ENCODE measurements around the gene YY2. TPM values are rescaled to one million over a fixed set of nuclear protein-coding genes. Genes with fewer than 3 reads are reported as not detected.

Gene YY2
- total RNA-seq, 2 donors from 2014 or later = 1.5 to 4.2 TPM

- ATAC-seq (ENCODE audit: insufficient number of reproducible peaks, low FRiP score, low read depth) (no peak), DNase-seq (ENCODE audit: low spot score) (no peak)
- Histone ChIP-seq H3K4me1 (ENCODE audit: control insufficient read depth in 1 of 2, low read depth in 2 of 2) (no peaks in the 10 kb centered on the region), H3K9me3 (no peaks in the 10 kb centered on the region), H3K27ac (no peak overlapping the region), H3K4me3 (no peak overlapping the region), H3K27me3 (replicated peaks; ENCODE audit: insufficient read depth) (no peaks in the 10 kb centered on the region), H3K36me3 (no peaks in the 10 kb centered on the region)
- no peak for TF ChIP-seq CTCF (IDR thresholded peaks at IDR 0.05)
Observed at GRCh38 chrX:21885568-21885967, 29.8 kb downstream of the YY2 start.

GRCh38 chrX:21905313-21905712 lies 49.5 kb downstream of the YY2 start:
- ATAC-seq (ENCODE audit: insufficient number of reproducible peaks, low FRiP score, low read depth) = no peak
- H3K4me1 ChIP-seq (ENCODE audit: control insufficient read depth in 1 of 2, low read depth in 2 of 2) = no peaks in the 10 kb centered on the region
- H3K27ac ChIP-seq = no peak overlapping the region
- no peaks in the 10 kb centered on the region for H3K27me3 ChIP-seq (replicated peaks; ENCODE audit: insufficient read depth)
- no peaks in the 10 kb centered on the region for H3K36me3 ChIP-seq
- H3K4me3 ChIP-seq = no peak overlapping the region
- no peaks in the 10 kb centered on the region for H3K9me3 ChIP-seq
- TF ChIP-seq CTCF (IDR thresholded peaks at IDR 0.05) = no peak
- no peak for DNase-seq (ENCODE audit: low spot score)

- no peak for DNase-seq (ENCODE audit: low spot score)
- TF ChIP-seq CTCF (IDR thresholded peaks at IDR 0.05) = no peak
- no peaks in the 10 kb centered on the region for H3K36me3 ChIP-seq
- no peaks in the 10 kb centered on the region for H3K27me3 ChIP-seq (replicated peaks; ENCODE audit: insufficient read depth)
- no peak overlapping the region for H3K4me3 ChIP-seq
- no peaks in the 10 kb centered on the region for H3K9me3 ChIP-seq
- no peak for ATAC-seq (ENCODE audit: insufficient number of reproducible peaks, low FRiP score, low read depth)
- no peaks in the 10 kb centered on the region for H3K4me1 ChIP-seq (ENCODE audit: control insufficient read depth in 1 of 2, low read depth in 2 of 2)
- H3K27ac ChIP-seq = no peak overlapping the region
Observed at GRCh38 chrX:21905953-21906352, 50.2 kb downstream of the YY2 start.

- DNase-seq (ENCODE audit: low spot score) = no peak
- Histone ChIP-seq H3K36me3 (no peaks in the 10 kb centered on the region), H3K27ac (no peak overlapping the region), H3K27me3 (replicated peaks; ENCODE audit: insufficient read depth) (no peaks in the 10 kb centered on the region), H3K4me3 (no peak overlapping the region), H3K9me3 (no peaks in the 10 kb centered on the region), H3K4me1 (ENCODE audit: control insufficient read depth in 1 of 2, low read depth in 2 of 2) (no peaks in the 10 kb centered on the region)
- no peak for TF ChIP-seq CTCF (IDR thresholded peaks at IDR 0.05)
- no peak for ATAC-seq (ENCODE audit: insufficient number of reproducible peaks, low FRiP score, low read depth)
Observed at GRCh38 chrX:21907260-21907659, 51.5 kb downstream of the YY2 start.

Other genes starting within 250 kb of the YY2 start
- gene KLHL34, start 197.7 kb upstream of the YY2 start, total RNA-seq = not detected
- 10 to 100 TPM in 1 of 2 donors, not detected in 1; 10.4 TPM for gene SMPX, start 97.9 kb upstream of the YY2 start, total RNA-seq
- gene MBTPS2, start 16.4 kb upstream of the YY2 start, total RNA-seq = 10 to 100 TPM; 11.2 to 16.9 TPM
- 10 to 100 TPM; 37.8 to 61.6 TPM for gene SMS, start 84.7 kb downstream of the YY2 start, total RNA-seq
- gene PHEX, start 176.3 kb downstream of the YY2 start, total RNA-seq = under 1 TPM; 0.35 to 0.68 TPM

Measured in thoracic aorta (tissue), 2 donors.